Activated naive CD8-positive, alpha-beta T cell treated with anti-CD3 and anti-CD28 coated beads for 36 hours (primary cell): ENCODE data around the gene LLGL2. TPM values are rescaled to one million over a fixed set of nuclear protein-coding genes. Genes with fewer than 3 reads are reported as not detected.

Source experiments
- DNase-seq: peaks from one replicate; pipeline ENCODE4 v3.0.0; 2021
- H3K27ac Mint-ChIP-seq: one replicate; pipeline ENCODE4 v1.8.0; 2022; ENCODE audit warnings: mild to moderate bottlenecking, moderate library complexity, mixed read lengths
- H3K27me3 Mint-ChIP-seq: one replicate; pipeline ENCODE4 v1.8.0; 2022; ENCODE audit warnings: mild to moderate bottlenecking, mixed read lengths
- H3K36me3 Mint-ChIP-seq: one replicate; pipeline ENCODE4 v1.8.0; 2021; ENCODE audit warnings: mild to moderate bottlenecking, mixed read lengths
- H3K4me1 Mint-ChIP-seq: one replicate; pipeline ENCODE4 v1.8.0; 2021; ENCODE audit warnings: mixed read lengths
- H3K4me3 Mint-ChIP-seq: one replicate; pipeline ENCODE4 v1.8.0; 2022; ENCODE audit warnings: mild to moderate bottlenecking, moderate library complexity, mixed read lengths
- H3K9me3 Mint-ChIP-seq: one replicate; pipeline ENCODE4 v1.8.0; 2022; ENCODE audit warnings: mixed read lengths
- total RNA-seq, 2 experiments: library from RNA; stranded (reverse); gene quantifications; one replicate each; pipeline ENCODE4 v1.2.3, GENCODE V29; 2021

Gene LLGL2
- total RNA-seq, 2 experiments from 2014 or later: 4.8 to 5.0 TPM

DNA sequence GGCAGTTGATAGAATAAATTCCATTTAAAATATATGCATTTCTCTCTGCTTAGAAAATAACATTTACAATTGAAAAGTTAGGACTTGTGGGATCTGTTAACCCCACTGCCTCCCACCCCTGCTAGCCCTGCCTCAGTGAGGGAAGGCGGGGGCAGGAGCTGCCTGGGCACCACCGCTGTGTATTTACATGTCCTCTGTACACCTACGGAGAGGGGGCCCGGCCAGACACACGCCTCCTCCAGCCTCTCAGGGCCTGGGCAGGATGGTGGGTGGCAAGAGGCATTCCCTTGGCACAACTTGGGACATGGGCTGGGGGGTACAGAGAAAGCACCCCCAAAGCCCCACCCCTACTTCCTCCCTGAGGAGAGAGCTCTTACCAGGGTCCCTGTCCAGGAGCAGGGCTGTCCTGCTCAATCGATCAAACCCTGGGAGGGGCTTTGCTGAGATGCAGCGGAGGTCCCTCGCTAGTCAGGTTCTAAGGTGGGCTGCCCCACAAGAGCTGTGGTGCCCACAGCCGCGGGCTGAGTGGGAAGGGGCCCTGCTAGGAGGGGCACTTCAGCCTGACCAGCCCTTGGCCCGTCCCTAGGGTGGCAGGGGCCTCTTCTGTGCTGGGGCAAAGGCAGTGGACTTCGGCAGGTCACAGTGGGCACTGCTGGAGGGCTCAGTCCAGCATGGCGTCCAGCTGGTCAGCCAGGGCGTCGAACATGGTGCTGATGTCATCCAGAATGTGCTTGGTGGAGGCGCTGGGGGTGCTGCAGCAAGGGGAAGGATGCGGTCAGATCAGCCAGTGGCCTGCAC, 24.9 kb upstream of the LLGL2 start:
- Mint-ChIP-seq H3K9me3 (no peaks in the 10 kb centered on the region), H3K4me3 (no peak overlapping the region), H3K36me3 (no peaks in the 10 kb centered on the region), H3K27ac (no peak overlapping the region), H3K4me1 (peaks cover 5% of the 10 kb centered on the region), H3K27me3 (no peaks in the 10 kb centered on the region)
- DNase-seq: no peak

DNA sequence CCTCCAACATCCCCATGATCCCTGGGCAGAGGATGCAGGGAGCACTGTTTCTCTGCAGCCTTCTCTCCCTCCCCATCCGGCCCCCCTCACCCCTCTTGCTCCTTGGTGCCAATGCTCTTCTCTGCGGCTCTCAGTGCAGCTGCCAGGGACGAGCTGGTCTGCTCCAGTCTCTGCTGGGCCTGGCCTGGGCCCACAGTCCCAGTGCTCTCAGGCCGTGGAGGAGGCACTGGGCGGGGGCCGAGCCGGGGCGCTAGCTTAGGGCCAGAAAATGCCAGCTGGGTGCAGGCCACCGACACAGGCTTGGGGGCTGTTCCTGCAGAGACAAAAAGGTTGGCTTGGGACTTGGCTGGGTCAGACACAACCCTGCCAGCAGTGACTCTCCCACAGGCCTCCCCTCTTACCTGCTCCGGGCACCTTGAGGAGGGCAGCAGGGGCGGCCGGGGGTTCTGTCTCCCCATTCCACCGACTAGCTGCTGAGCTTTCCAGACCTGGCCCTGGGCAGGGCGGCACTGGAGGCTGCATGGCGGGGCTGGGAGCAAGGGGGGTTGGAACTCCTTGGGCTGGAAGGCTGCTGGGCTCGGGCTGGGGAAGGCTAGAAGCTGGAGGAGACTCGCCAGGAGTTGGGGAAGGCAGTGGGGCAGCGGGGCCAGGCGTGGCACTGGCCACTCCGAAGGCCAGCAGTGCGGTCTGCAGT, 24.0 kb upstream of the LLGL2 start:
- no peak overlapping the region for H3K4me3 Mint-ChIP-seq
- DNase-seq: no peak
- H3K27ac Mint-ChIP-seq: no peak overlapping the region
- no peaks in the 10 kb centered on the region for H3K27me3 Mint-ChIP-seq
- no peaks in the 10 kb centered on the region for H3K9me3 Mint-ChIP-seq
- H3K4me1 Mint-ChIP-seq: peaks cover 5% of the 10 kb centered on the region
- no peaks in the 10 kb centered on the region for H3K36me3 Mint-ChIP-seq

DNA sequence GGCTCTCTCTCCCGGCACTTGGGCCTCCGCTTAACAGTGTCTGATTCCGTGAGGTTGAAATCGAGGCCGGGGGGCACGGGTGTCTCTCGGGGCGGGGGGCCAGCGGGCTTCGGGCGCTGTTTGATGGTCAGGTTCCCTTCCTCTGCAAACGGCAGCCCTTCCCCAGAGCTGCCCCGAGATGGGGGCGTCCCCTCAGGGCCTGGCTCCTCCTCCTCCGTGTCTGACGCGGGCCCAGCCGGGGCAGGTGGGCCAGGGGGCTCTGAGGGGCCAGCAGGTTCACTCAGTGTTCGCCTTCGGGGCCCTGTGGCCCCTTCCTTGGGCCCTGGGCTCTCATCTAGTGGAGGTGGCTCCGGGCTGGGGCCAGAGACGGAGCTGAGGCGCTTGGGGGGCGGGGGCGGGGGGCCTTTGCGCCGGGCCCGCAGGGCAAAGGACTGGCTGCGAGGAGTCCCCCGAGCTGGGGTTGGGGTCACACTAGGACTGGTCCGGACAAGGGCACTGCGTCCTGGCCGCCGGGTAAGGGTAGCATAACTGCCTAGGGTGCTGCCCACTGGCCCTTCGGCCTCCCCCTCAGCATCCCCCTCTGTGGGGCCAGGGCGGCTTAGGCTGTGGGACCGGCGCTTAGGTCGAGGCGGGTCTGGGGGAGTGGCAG, 23.3 kb upstream of the LLGL2 start:
- Mint-ChIP-seq H3K4me1 (peaks cover 5% of the 10 kb centered on the region), H3K36me3 (no peaks in the 10 kb centered on the region), H3K27me3 (no peaks in the 10 kb centered on the region), H3K27ac (no peak overlapping the region), H3K4me3 (no peak overlapping the region), H3K9me3 (no peaks in the 10 kb centered on the region)
- no peak for DNase-seq

DNA sequence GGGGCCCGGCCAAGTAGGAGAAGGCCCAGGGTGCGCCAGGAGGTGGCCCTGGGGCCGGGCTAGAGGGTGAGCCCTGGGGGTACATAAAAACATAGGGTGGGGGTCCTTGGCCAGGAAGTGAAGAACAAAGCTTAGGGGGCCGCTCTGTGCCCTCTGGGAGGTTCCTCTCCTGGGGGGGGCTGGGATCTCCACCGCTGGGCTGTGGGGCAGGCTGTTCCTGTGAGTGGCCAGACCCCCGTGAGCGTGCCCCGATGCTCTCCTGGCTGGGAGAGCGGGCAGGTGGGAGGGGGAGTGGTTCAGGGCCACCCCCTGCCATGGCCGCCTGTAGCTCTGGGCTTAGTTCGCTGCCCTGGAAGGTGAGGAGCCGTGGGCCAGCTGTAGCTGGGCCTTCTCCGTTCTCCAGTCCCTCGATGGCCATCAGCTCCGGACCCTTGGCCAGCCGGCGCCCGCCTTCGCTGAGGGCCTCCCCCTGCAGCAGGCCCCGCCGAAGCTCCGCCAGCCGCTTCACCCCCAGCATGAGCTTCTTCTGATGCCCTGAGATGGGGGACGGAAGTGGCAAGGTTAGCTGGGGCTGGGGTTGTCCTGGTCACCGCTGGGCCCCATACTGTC, 22.7 kb upstream of the LLGL2 start:
- DNase-seq: no peak
- no peaks in the 10 kb centered on the region for H3K27me3 Mint-ChIP-seq
- H3K9me3 Mint-ChIP-seq: no peaks in the 10 kb centered on the region
- no peak overlapping the region for H3K4me3 Mint-ChIP-seq
- H3K27ac Mint-ChIP-seq: no peak overlapping the region
- peaks cover 2% of the 10 kb centered on the region for H3K4me1 Mint-ChIP-seq
- no peaks in the 10 kb centered on the region for H3K36me3 Mint-ChIP-seq

DNA sequence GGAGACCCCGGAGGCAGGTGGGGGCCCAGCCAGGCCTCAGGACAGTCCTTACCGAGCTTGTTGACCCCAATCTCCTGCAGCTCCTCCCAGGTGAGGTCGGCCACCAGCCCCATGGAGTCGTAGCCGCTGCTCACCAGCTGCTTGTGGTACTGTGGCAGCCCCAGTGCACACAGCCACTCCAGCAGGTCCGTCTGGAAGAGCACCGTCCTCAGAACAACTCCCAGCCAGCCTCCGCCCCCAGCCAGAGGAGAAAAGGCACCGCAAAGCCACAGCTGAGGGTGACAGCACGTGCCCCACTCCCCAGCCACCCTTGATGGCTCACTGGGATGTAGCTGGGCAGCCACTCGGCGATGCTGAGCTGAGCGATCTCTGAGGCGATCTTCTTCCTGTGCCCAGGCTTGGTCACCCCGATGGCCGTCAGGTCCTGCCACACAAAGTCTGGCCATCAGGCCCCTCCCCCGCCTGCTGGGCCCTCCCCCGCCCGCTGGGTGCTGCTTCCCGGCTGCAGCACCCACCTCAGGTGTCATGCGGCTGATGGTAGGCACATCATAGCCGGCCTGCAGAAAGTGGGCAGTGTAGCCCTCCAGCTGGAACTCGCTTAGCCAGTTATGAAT, 22.1 kb upstream of the LLGL2 start:
- H3K36me3 Mint-ChIP-seq: no peaks in the 10 kb centered on the region
- H3K27me3 Mint-ChIP-seq: no peaks in the 10 kb centered on the region
- no peak overlapping the region for H3K4me3 Mint-ChIP-seq
- H3K9me3 Mint-ChIP-seq: no peaks in the 10 kb centered on the region
- H3K27ac Mint-ChIP-seq: no peak overlapping the region
- H3K4me1 Mint-ChIP-seq: no peaks in the 10 kb centered on the region
- no peak for DNase-seq

DNA sequence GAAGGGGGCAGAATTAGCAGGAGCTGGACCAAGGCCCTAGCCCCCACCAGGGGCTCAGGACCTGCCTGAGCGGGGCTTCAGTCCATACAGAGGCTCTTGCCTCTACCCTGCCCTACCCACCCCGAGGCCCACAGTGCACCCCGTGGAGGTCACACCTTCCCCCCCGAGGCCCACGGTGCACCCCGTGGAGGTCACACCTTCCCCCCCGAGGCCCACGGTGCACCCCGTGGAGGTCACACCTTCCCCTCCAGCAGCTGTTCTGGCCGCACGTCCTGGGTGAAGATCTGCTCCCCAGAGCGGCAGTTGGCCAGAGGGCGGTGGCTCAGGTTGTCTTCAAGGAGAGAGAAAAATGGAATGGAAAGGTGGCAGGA, 21.5 kb upstream of the LLGL2 start:
- DNase-seq: no peak
- H3K27ac Mint-ChIP-seq: no peak overlapping the region
- H3K9me3 Mint-ChIP-seq: no peaks in the 10 kb centered on the region
- no peaks in the 10 kb centered on the region for H3K36me3 Mint-ChIP-seq
- no peaks in the 10 kb centered on the region for H3K27me3 Mint-ChIP-seq
- no peaks in the 10 kb centered on the region for H3K4me1 Mint-ChIP-seq
- no peak overlapping the region for H3K4me3 Mint-ChIP-seq

DNA sequence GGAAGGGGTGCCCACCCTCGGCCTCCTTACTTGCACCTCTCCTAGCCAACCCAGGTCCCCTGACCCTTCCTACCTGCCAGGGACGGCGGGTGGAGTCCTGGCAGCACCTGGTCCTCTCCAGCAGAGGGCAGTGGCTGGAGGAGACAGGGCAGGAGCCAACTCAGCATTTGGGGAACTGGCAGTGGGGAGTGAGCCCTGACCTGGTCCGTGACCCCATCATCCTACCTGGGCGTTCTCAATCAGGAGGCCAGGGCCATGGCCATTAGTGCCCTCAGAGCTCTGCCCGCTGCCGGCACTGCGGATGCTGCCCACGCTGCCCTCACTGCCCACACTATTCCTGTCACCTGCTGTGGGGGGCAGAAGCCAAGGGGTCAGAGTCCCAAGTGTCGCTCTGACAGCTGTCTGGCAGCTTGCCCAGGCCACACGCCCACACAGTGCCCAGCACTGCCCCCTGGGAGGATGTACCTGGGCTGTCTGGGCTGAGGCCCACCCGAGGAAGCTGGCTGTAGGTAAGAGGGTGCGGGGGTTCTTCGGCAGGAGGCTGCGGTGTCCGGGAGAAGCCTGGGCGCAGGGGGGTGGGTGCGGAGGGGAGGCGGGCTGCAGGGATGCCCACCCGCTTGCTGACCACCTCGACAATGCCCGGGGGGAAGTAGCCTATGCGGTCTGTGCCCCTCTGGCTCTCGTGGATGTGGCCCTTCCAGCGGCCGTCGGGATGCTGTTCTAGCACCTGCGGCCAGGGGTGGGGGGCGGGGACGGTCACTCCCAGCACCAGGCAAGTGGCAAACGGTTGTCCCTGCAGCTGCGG, 20.9 kb upstream of the LLGL2 start:
- Mint-ChIP-seq H3K27me3 (no peaks in the 10 kb centered on the region), H3K36me3 (no peaks in the 10 kb centered on the region), H3K27ac (no peak overlapping the region), H3K4me1 (no peaks in the 10 kb centered on the region), H3K9me3 (no peaks in the 10 kb centered on the region), H3K4me3 (no peak overlapping the region)
- DNase-seq: peak; percentile 37

DNA sequence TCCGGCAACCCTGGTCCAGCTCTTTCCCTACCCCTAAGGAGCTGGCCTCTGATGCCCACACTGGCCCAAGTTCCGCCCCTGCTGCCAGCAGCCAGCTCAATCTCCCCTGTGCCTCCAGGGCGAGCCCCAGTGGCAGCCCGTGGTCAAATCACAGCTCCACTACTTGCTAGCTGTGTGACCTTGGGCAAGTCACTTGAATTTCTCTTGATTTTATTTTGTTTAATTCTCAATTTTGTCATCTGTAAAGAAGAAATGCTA, 20.4 kb upstream of the LLGL2 start:
- Mint-ChIP-seq H3K9me3 (no peaks in the 10 kb centered on the region), H3K27me3 (no peaks in the 10 kb centered on the region), H3K4me3 (no peak overlapping the region), H3K27ac (no peak overlapping the region), H3K36me3 (no peaks in the 10 kb centered on the region), H3K4me1 (no peaks in the 10 kb centered on the region)
- DNase-seq: no peak

DNA sequence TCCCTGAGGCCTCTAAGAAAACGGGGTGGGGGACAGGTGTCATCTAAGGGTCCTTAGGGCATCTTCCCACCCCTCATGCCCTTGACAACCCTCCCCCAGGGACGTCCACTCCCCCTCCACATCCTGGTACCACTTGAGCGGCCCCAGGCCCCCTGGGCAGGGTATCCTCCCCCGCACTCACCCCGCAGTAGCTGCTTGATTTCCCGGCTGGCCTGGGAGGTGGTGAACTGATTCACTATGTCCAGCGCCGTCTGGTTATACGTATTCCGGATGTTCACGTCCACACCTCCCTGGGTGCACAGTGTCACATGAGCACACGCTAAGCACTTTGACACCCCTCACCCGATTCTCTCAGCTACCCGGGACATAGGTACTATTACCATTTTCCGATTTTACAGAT, 19.9 kb upstream of the LLGL2 start:
- Mint-ChIP-seq H3K36me3 (no peaks in the 10 kb centered on the region), H3K9me3 (no peaks in the 10 kb centered on the region), H3K4me1 (no peaks in the 10 kb centered on the region), H3K27me3 (no peaks in the 10 kb centered on the region), H3K27ac (no peak overlapping the region), H3K4me3 (no peak overlapping the region)
- no peak for DNase-seq

DNA sequence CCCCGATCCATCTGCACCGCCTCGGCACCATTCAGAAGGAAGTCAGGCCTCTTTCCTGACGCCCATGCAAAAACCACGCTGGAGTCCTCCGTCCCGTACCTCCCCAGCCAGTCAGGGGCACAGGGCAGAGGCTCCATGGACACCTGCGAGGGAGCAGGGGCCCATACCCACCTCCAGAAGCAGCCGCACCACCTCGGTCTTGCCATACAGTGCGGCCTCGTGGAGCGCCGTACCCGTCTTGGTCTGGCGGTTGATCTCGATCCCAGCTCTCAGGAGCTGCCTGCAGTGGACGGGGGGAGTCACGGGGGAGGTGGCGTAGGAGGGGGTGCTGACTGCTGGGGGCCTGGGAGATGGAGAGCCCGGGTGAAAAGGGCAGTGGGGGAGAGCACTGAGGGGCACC, 19.4 kb upstream of the LLGL2 start:
- H3K27ac Mint-ChIP-seq: no peak overlapping the region
- no peak overlapping the region for H3K4me3 Mint-ChIP-seq
- DNase-seq: no peak

DNA sequence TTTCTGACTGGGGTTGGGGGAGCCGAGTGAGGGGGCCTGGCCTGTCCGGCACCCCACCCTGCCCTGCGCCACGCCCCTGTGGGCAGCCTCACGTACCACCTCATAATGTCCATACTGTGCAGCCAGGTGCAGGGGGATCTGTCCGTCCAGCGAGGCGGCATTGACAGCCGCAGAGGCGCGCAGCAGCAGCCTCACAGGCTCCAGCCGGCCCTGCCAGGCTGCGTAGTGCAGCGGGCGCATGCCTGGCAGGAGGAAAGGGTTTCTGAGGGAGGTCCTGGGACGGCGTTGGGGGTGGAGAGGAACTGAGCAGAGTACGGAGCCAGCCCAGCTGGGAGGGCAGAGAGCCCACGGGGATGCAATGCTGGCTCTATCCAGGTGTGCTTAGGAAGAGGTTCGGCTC, 18.6 kb upstream of the LLGL2 start:
- DNase-seq: no peak
- Mint-ChIP-seq H3K27me3 (no peaks in the 10 kb centered on the region), H3K4me3 (no peak overlapping the region), H3K36me3 (no peaks in the 10 kb centered on the region), H3K9me3 (no peaks in the 10 kb centered on the region), H3K27ac (no peak overlapping the region), H3K4me1 (no peaks in the 10 kb centered on the region)

More for the DNA sequence above, 19.4 kb upstream of the LLGL2 start:
- Mint-ChIP-seq H3K4me1 (no peaks in the 10 kb centered on the region), H3K27me3 (no peaks in the 10 kb centered on the region), H3K36me3 (no peaks in the 10 kb centered on the region), H3K9me3 (no peaks in the 10 kb centered on the region)

DNA sequence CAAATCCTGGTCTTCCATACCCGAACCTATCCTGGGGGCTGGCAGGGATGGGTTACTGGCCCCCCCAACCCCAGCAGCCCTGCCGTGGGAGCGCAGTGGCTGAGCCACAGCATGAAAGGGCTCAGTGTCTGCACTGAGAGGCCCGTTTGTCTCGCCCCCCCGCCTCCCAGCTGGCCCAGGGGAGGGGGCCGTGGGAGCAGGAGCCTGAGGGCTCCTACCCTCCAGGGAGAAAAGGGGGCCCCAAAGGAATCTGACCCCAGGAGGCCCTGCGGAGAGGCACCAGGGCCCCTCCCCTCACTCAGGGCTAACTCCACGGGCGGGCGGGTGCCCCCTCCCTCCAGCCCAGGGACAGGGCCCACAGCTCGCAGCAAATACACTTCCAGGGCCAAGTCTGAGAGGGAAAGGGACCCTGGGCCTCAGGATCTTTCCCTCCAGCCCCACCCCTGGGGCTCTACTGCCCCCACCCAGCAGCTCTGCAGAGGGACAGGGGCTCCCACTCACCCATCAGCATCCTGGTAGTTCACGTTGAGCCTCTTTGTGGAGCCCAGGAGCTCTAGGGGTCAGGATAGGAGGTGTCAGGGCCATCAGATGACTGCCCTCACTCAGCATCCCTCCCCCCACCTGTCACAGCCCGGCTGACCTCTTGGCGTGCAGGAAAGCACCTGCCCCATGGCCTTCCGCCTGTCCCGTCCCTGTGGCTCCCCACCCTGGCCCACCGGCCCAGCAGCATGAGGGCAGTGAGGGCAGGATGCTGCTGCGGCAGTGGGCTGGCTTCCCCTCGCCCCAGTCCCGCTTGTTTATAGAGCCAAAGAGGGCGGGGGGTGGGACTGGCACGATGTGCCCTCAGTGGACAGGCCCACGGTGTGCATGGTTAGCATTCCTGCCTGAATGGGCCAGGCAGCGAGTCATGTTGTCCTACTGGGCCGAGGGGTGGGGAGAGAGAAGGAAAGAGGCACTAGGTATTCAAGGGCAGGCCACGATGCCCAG, 17.5 kb upstream of the LLGL2 start:
- no peak overlapping the region for H3K4me3 Mint-ChIP-seq
- no peaks in the 10 kb centered on the region for H3K27me3 Mint-ChIP-seq
- H3K9me3 Mint-ChIP-seq: no peaks in the 10 kb centered on the region
- no peak for DNase-seq
- H3K36me3 Mint-ChIP-seq: no peaks in the 10 kb centered on the region
- no peaks in the 10 kb centered on the region for H3K4me1 Mint-ChIP-seq
- no peak overlapping the region for H3K27ac Mint-ChIP-seq

DNA sequence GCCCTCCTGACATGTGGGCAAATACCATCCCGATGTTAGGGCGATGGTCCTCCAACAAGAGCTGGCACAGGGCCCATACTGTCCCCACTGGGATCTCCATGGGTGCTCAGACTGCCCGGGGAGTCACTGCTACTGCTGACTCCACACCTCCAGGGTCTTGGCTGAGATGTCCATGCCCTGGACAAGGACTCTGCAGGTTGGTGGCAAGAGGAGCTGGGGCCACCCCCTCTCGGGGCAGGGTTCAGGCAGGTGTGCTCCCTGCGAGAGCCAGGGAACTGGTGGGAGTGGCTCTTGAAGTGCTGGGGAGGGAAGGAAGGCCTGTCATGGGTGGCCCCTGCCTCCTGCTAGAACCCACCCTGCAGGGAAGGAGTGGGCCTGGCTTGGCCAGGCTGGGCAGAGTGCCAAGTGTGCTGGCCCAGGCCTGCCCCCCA, 16.6 kb upstream of the LLGL2 start:
- no peak for DNase-seq
- H3K4me3 Mint-ChIP-seq: no peak overlapping the region

More for the DNA sequence above, 16.6 kb upstream of the LLGL2 start:
- Mint-ChIP-seq H3K36me3 (no peaks in the 10 kb centered on the region), H3K4me1 (peaks cover under 1% of the 10 kb centered on the region), H3K27ac (no peak overlapping the region), H3K27me3 (peaks cover 3% of the 10 kb centered on the region), H3K9me3 (no peaks in the 10 kb centered on the region)
